GM04503 (cell line): ENCODE data around the gene RGS6.

Source experiments
- DNase-seq: peaks from one replicate; pipeline ENCODE4 v3.0.0-alpha.2; 2012; ENCODE audit warnings: low read depth

RGS6 gene

DNA sequence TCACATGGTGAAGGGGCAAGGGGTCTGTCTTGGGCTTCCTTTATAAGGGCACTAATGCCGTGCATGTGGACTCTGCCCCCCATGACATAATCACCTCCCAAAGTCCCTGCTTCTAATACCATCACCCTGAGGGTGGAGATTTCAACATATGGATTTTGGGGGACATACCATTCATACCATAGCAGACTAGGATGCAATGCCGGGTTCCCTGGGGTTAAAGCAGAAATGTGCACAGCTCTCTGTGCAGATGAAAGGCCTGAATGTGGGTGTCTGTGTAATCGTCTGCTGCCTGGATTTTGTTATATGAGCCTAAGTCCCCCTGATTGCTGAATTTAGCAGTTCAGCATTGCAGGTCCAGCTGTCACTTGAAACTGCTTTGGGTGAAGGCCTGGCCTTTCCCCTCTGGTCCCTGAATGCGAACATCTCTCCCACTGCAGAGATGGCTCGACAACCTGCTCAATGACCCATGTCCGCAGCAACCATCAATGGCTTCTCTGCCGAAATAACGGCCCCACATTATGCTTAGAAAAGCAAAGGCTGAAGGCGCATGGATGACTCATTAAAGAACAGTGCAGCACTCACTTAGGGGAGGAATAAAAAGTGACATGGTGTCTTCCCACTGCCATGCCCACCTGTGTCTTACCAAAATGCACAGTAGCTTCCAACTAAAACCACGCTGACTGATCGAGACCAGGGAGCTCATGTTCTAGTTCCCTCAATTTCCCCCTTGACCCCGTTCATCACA is 675.3 kb downstream of the RGS6 start:
- no peak for DNase-seq

DNA sequence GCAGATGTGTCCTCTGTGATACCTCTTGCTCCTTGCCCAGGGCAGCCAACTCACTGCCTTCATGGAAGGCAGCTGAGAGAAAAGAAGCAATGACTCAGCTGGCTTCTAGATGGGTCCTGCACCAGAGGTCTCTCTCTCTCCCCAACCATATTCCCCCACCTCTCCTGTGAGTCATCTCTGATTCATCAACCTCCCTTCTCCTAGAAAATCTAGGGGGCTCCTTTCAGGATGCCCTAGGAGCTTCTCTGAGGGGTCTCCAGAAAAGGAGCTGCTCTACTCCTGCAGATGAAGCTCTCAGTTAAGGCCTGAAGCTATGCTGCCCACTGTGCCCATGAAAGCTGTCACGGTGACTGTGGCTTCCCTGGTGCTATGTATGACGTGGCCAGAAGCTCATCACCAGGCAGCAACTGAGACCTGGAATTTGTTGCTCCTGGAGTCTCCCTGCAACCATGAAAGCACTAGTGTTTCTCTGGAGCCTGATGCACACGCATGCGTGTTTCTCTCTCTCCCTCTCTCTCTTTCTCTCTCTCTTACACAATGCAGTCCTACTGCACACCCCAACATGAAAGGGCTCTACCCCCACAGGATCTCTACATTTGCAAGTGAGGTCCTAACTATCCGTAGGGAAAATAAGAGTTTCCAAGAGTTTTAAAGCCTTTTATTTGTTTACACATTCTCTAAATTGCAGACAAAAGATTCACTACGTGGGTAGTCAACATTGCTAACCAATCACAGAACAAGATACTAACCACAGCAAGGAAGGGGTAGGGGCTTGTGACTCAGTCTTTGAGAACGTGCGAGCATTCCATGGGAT is 676.4 kb downstream of the RGS6 start:
- DNase-seq: peak; percentile 88

DNA sequence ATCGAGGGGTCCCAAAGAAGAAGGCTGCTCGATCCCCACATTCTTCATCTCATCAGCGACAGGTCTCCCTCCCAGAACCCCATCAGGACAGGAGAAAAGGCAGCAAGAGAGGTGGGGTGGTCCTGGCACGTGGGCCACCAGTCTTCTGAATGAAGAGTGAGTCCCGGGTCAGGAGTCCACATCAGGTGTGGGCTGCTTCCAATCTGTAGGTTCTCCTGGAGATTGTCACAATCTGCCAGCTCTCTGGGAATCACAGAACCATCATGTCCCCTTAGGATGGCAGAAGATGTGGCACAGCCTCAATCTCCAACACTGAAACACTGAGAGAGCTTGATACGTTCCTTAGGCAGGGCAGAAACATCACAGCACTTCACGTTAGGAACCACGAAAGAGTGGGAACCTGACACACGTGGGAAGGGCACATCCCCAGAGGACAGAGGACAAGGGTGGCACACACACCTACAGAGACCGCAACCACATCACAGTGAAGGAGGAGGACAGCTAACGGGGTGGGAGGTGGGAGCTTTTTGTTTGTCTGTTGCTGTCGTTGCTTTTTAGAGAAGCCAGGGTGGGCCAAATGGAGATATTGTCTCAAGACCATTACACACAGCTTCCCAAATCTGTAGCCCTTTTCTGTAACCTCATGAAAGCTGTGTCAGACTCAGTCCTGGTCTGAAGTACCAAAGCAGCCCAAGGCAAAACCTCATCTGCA is 677.1 kb downstream of the RGS6 start:
- DNase-seq: no peak

DNA sequence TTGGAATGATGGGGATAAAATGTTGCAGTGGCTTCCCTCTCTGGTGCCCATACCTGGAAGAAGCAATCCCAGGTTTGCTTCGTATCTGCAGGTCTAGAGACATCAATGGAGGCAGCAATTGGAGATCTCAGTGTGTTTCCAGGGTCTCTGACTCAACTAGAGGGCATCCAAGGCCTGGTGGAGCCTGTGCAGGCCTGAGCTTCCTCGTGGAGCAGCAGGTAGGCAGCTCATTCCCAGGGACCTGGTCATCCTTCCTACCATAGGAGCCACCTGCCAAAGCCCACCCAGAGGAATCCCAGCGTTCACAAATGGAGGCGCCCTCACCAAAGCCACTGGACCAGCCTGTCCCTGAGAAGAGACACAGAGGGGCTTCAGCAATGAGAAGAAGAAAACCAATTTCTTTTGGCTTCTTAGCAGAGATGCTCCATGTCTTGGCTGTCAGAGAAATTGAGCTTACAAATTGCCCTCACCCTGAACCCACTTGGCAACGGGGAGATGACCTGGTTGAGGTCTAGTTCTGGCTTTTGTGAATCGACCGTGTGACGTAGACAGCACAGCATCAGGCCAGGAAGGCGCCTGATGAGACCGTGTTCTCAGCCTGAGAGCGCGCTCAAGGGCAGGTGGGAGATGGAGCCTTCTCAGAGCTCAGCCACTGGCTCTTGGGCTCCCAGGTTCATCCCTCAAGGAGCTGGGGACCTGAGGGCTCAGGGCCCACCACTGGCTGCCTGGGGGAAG is 678.0 kb downstream of the RGS6 start:
- no peak for DNase-seq

DNA sequence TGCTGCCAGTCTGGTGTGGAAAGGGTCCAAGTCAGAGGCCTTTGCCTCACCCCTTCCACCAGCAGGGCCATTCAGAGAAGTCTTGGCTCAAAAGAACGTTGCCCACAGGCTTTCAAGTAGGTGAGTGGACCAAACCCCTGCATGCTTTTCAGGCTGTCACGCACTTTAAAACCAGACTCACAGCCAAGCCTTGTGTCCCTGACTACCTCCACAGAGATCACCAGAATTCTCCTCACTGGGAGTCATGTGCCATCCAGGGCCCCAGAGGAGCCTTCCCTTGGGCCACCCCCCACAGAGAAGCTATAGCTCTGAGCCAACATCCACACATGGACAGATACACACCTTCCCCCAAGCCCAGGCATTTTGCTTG is 678.6 kb downstream of the RGS6 start:
- DNase-seq: no peak

DNA sequence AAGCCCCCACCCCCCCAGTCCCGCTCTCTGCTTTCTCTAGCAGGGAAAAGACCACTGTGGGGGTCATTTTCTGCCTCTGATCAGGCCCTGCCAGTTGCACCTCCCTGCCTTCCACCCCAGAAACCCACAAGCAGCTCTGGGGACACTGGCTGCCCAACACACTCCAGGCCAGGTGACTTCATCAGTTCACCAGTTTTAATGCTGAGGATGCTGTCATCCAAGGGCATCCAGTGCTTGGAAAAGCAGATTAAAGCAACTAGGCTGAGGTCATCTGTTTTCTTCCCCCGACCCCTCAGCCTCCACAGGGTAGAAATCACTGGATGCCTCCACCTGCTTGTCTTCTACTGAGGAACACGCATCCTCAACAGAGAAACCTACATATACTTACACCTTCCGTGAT is 679.3 kb downstream of the RGS6 start:
- DNase-seq: no peak

DNA sequence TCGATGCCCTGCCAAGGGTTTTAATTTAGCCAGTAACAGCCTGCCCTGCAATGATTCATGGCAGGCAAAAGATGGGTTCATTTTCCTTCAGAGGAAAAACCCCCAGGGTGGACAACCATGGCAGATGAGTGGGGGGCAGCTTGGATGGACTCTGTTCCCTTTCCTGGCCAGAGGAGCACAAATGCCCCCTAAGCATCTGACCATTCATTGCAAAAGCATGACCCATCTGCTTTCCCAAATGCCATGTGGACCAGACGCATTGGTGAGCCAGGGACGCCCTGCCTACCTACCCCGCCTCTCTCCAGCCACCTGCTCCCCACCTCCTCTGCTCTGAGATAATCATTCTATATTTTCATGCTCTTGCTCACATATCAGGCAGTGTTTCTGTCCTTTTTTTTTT is 679.8 kb downstream of the RGS6 start:
- no peak for DNase-seq

DNA sequence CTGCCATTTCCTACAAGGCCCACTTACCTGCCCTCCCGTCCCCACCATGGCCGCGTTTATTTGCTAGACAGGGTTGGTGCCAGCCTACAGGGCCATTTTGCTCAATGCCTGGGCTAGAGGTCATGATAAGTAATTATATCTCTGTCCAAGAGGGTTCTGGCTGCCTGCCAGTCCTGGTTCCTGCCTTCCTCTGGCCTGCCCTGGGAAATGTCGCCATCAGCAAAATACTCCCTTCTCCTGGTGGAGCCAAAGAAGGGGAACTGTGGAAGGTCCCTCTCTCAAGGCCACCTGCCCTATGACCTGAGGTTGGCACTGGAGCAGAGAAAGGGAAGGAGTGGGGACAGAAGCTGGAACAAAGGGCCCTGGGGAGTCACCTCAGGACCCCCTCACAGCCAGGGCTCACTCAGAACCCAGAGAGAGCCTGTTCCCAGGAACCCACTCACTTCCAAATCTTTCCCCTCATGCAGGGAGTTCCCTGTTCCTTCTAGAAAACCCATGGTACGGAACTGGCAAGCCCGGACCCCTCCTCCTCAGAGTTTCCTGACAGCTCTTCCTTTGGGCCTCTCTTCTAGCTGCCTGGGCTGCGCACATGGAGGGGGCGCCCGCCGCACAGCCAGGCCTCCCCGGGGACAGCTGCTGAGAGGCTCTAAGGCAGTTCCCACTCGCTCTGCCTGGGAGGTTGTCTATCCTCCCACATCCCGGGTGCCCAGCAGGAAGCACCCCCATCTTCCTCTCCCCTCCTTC is 681.2 kb downstream of the RGS6 start:
- DNase-seq: no peak

DNA sequence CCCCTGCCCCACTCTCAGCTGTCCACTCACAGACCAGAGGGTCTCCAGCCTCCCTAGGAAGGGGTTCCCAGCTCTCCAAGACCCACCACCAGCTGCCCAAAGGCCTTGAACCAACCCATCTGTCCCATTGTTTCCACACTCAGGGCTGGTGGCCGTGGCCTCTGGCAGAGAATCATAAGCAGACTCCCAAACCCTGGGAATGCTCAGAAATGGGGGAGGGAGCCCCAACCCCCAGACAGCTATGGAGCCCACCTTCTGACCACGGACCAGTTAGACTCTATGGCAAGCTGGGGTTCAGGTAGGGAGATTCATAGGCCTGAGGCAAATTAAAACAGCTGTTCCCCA is 681.7 kb downstream of the RGS6 start:
- DNase-seq: no peak

DNA sequence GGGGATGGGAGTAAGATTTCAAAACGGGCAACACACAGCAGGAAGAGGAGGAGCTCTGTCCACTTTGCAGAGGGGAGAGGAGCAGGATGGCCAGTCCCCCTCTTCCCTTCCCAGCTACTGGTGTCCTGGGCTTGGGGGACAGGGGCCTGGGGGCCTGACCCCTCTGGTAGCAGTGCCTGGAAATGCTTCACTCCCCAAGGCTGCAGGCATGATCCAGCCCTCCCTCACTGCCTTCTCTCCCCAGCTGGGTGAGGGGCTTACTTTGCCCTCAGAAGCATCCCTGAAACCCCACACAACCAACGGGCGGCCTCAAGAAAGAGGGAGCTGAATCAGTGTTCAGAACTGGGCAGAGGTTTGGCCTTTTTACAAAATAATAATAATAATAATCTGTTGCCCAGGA is 682.1 kb downstream of the RGS6 start:
- no peak for DNase-seq

DNA sequence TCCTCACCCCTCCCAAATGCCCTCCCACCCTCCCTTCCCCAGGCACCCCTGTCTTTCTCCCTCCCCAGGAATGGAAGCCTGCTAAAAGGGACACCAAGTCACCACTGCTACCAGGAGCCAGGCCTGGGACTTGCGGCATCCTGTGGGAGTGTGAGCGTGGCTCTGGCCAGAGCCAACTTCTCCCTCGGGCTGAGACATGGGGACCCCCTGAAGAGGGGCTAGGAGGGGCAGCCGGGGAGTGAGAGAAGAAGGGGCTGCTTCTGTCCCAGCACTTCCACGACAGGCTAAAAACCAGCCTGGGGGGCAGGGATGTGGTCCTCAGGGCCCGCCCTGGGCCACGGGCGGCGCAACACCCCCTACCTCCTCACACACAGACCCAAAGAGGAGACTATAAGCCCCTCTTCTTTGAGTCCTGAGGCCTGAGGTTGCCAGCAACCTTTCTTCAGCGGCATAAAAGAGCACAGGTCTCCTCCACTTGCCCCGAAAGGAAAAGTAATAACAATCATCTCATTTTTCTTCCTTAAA is 682.7 kb downstream of the RGS6 start:
- DNase-seq: no peak

DNA sequence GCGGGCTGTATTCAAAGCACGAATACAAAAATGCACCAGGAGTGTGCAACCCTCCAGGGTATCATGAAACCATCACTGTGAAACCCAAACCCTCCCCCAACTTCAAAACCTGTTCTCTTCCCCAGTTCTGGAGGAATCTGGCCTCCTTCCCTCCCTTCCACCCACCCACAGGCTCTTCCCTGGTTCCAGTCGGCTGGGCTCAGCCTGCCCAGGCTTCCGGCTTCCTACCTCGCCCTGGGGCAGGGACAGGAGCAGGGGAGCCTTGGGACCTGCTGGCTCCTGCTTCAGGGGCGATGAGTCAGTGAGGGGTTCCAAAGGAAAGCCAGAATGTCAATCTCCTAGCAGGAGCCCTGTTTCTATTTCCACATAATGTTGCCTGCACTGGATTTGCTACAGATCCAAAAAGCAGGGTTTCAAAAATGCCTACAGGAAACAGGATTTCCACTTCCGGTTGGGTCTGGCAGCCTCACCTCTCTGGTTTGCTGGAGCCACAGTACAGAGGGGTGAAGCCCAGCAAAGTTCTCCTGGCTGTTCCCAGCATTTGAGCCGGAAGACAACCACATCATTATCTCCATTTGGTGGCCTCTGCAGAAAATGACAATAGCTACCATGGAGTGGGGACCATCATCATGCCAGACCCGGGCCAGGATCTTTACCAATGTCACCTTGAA is 683.4 kb downstream of the RGS6 start:
- no peak for DNase-seq
